GM21529 (cell line): ENCODE results near the gene RNASEH2C.
"Not testable (repeated sequence)": the region's sequence is repeated elsewhere in the genome, so short reads cannot be mapped to it uniquely, and the experiment has no call there.

Source experiments
- ATAC-seq: cut with Tn5 transposase; IDR thresholded peaks from one replicate; pipeline ENCODE4 v1.9.1; 2021; ENCODE audit not compliant: unreplicated experiment

The RNASEH2C gene

GRCh38 chr11:65717906-65718305 lies 2.7 kb downstream of the RNASEH2C start:
- no peak for ATAC-seq

- ATAC-seq, result no peak
Observed at GRCh38 chr11:65716774-65717405, 3.7 kb downstream of the RNASEH2C start.

DNA sequence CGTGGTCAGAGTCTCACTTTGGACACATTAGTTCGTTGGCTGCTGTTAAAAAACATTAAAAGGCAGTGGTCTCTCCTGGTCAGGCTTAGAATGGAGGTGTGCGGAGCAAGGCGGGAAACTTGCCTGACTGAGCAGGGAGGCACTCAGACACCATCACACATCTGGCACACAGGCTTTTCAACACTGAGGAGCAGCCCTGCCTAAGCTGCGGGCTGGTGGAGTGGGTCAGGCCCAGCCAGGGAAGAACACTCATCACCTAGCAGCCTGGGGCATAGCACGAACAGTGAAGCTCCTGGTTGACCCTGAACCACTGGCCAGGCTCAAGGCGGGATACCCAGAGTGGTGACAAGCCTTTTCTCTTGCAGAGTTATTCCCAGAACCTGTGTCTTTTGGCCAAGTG lies 4.3 kb downstream of the RNASEH2C start:
- ATAC-seq, result no peak

- no peak for ATAC-seq
Observed at GRCh38 chr11:65714433-65714832, 6.2 kb downstream of the RNASEH2C start.

- no peak for ATAC-seq
Observed at GRCh38 chr11:65713212-65713969, 7.2 kb downstream of the RNASEH2C start.

DNA sequence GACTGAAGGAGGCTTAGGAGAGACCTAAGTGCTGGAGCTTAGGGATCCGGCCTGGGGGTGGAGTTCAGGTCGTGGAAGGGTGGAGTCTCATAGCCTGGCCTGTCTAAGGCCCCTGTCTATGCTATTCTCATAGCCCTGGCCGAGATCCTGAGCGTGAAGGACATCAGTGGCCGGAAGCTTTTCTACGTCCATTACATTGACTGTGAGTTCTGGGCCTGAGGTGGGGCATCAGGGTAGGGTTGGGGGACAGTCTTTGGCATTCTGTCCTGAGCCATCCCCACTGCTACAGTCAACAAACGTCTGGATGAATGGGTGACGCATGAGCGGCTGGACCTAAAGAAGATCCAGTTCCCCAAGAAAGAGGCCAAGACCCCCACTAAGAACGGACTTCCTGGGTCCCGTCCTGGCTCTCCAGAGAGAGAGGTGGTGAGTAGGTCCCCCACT lies 7.9 kb downstream of the RNASEH2C start:
- ATAC-seq, result no peak

DNA sequence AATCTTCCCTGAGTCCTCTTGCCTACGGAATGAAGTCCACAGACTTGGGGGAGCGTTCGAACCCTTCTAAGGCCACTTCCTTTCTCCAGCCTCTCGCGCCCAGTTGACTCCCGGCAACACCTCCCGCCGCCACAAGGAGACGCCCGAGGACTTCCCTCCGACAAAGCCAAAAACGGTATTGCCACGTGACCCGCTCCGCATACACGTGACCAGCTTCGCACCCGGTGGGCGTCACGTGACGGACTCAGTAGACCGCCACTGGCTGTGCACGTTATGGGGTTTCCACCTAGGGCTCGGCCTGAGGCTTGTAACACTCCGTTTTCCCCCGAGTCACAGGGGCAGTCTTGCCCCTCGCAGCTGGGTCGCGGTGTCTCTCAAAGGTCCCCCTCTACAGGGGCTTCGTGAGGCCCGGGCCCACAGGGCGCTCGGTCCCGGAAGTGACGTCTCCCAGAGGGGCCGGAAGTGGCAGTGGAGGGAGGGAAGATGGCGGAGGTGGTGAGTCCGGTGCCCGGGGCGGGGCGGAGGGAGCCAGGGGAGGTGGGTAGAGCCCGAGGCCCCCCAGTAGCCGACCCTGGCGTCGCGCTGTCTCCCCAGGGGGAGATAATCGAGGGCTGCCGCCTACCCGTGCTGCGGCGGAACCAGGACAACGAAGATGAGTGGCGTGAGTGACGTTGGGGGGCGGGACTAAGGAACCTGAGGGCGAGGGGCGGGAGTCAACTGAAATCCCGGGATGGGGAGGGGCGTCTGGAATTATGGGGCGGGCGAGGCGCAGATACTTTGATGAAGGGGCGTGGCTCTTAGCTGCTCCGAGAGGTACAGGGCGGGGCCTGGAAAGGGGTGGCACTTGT lies 8.6 kb downstream of the RNASEH2C start, which contains the start of gene KAT5:
KAT5 (plus strand) TSS at position 468 of the 848 bp plus-strand sequence; CDS start at position 484, 16 bp downstream.
- ATAC-seq, result peak; percentile 75

DNA sequence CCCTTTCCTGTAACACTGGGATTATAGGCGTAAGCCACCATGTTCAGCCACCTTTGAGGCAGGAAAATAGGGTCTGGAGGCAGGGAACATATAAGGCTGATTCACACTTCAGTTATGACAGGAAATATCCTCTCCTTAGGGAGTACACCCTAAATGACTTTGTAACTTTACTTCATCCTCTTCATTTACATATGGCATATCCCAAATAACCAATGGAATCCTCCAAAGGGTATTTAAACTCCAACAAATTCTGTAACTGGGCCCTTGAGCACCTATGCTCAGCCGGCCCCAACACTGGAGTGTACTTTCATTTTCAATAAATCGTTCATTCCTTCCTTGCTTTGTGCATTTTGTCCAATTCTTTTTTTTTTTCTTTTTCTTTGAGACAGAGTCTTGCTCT lies 10.2 kb downstream of the RNASEH2C start:
- ATAC-seq, result no peak

DNA sequence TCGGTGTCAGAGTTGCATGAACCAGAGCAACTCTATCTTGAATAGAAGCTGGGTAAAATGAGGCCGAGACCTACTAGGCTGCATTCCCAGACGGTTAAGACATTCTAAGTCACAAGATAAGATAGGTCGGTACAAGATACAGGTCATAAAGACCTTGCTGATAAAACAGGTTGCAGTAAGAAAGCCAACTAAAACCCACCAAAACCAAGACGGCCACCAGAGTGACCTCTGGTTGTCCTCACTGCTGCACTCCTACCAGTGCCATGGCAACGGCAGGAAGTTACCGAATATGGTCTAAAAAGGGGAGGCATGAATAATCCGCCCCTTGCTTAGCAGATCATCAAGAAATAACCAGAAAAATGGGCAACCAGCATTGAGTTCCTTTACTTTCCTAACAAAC lies 10.9 kb downstream of the RNASEH2C start:
- no peak for ATAC-seq

GRCh38 chr11:65708451-65708850 lies 12.1 kb downstream of the RNASEH2C start:
- ATAC-seq, result no peak

DNA sequence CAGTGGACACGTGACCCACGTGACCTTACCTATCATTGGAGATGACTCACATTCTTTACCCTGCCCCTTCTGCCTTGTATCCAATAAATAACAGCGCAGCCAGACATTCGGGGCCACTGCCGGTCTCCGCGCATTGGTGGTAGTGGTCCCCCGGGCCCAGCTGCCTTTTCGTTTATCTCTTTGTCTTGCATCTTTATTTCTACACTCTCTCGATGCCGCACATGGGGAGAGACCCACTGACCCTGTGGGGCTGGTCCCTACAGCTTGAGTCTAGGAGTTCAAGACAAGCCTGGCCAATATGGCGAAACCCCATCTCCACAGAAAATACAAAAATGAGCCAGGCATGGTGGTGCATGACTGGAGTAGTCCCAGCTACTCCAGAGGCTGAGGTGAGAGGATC lies 13.6 kb downstream of the RNASEH2C start:
- not testable (repeated sequence) for ATAC-seq

GRCh38 chr11:65706303-65706763 lies 14.3 kb downstream of the RNASEH2C start:
- not testable (repeated sequence) for ATAC-seq

- ATAC-seq, result no peak
Observed at GRCh38 chr11:65703846-65704245, 16.8 kb downstream of the RNASEH2C start.

DNA sequence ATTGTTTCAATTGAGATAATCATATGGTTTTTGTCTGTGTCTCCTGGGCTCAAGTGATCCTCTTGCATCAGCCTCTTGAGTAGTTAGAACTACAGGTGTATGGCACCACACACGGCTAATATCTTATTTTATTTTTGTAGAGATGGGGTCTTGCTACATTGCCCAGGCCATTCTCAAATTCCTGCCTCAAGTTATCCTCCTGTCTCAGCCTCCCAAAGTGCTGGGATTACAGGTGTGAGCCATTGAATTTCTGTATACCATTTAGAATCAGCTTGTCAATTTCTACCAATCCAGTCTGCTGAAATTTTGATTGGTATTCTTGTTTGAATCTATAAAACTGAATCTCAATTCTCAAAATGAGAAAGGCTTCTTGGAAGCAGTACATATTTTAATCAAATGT lies 18.9 kb downstream of the RNASEH2C start:
- ATAC-seq, result no peak

GRCh38 chr11:65700399-65700798 lies 20.2 kb downstream of the RNASEH2C start:
- no peak for ATAC-seq

DNA sequence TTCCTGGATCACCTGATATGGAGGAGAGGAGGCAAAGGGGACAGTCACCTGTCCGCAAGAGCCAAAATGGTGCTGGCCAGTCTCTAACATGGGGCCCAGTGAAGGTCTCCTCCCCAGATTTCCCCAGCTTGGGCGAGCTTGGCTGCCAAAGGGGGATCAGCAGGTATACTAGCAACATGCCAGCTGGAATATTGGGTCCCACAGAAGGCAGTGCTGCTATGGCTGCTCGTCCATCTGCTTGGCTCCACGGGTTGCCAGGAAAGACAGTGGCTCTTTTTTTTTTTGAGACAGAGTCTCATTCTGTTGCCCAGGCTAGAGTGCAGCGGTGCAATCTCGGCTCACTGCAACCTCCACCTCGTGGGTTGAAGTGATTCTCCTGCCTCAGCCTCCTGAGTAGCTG lies 21.3 kb downstream of the RNASEH2C start:
- no peak for ATAC-seq

DNA sequence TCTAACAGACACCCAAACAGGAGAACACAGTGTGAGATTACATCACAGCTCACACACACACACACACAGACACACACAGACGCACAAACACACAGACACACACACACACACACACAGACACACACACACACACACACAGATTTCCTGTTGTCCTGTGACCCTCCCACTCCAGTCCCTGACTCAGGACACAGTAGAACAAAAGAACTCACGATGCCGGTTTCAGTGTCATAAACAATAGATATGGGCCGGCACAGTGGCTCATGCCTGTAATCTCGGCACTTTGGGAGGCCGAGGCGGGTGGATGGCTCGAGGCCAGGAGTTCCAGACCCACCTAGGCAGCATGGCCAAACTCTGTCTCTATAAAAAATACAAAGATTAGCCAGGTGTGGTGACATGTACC lies 22.4 kb downstream of the RNASEH2C start:
- ATAC-seq, result no peak

DNA sequence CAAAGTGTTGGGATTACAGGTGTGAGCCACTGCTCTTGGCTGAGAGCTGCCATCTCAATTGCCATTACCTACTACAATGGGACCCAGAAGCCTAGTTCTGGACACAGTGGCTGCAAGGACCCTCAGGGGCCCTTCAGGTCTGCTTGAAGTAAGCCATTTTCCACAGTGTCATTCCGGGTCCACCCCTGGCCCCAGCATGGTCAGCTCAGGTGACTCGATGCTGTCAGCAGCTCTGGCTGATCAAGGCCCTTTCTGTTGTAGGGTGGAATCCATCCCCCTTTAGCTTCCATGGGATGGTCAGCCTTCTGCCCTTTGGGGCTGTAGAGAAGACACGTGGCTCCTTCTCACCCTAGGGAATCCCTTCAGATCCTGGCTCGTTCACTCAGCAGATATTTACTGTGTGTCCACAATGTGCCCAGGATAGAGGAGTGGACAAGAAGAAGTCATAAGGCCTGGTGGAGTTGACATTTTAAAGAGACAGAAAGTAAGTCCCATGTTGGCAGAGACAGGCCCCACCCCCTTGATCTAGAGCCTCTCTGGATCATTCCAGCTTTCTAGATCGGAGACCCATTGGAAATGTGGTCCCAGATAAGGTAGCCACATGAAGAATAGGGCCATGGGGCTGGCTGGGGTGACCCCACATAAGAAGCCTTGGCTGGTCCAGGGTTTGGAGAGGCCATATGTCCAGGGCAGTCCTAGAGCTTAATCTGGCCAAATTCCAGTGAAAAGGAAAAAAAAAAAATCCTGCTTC lies 23.6 kb downstream of the RNASEH2C start:
- no peak for ATAC-seq

DNA sequence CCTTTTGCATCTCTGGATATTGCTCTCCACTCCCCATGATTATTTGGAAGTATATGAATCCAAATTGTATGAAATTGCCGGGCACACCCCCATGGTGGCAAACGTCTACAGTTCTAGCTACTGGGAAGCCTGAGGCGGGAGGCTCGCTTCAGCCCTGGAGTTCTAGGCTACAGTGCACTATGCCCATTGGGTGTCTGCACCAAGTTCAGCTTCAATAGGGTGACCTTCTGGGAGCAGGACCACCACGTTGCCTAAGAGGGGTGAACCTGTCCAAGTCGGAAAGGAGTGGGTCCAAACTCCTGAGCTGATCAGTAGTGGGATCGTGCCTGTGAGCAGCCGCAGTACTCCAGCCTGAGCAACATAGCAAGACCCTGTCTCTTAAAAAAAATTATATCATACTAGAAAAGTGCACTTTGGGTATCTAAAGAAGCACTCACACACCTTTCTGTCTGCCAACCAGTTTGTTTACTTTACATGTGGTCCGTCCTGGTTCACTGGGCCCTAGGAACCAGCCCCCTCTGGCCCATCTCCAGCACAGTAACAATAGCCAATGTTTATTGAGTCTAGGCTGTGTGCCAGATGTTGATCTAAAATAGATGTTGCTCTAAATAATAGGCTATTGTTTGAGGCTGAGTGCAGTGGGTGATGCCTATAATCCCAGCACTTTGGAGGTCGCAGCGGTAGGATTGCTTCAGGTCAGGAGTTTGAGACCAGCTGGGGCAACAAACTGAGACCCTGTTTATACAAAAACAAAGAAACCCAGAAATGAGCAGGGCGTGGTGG lies 24.9 kb downstream of the RNASEH2C start:
- ATAC-seq, result no peak

DNA sequence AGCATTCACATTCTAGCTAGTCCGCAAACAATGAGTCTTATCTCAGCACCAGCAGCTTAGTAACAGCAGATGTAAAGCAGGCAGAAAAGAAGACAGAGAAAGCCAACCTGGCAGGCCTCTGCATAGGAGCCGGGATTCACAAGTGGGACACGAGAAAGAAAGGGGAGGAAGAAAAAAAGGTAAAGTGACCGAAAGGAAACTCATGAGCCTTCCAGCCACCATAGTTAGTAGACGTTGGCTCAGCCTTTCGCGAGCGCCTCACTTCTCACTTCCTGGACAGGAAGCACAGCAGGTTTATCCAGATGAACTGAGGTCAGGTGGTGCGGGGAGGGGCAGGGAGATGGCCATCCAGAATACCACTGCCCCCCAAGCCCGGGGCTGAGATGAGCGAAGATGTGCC lies 28.2 kb downstream of the RNASEH2C start:
- ATAC-seq, result no peak
